Gastroesophageal sphincter (tissue), 3 donors: ENCODE data around the gene COPS4.
"Not testable (repeated sequence)": the region's sequence is repeated elsewhere in the genome, so short reads cannot be mapped to it uniquely, and the experiment has no call there.

Experiments
- POLR2A ChIP-seq, 2 donors: fragments of 450-650 bp; IDR thresholded peaks; one replicate each; pipeline ENCODE4 v1.6.1; 2017; ENCODE audit warnings: antibody characterized with exemption in 2 of 2, mild to moderate bottlenecking in 2 of 2, moderate library complexity in 1 of 2
- POLR2AphosphoS5 ChIP-seq: sonication (generic); formaldehyde crosslinking; IDR thresholded peaks from one replicate; pipeline ENCODE4 v1.6.1; 2017; ENCODE audit warnings: antibody characterized with exemption
- TF ChIP-seq, protein P1 (sequence below), 4 experiments: fragments of 200-600 bp in 2 of 4; fragments of 450-650 bp in 2 of 4; sonication (generic) in 1 of 4; IDR thresholded peaks; one replicate each; pipeline ENCODE4 v1.5.1; 2017 to 2019; ENCODE audit warnings: antibody characterized with exemption in 4 of 4, mild to moderate bottlenecking in 2 of 4, moderate library complexity in 2 of 4

DNA sequence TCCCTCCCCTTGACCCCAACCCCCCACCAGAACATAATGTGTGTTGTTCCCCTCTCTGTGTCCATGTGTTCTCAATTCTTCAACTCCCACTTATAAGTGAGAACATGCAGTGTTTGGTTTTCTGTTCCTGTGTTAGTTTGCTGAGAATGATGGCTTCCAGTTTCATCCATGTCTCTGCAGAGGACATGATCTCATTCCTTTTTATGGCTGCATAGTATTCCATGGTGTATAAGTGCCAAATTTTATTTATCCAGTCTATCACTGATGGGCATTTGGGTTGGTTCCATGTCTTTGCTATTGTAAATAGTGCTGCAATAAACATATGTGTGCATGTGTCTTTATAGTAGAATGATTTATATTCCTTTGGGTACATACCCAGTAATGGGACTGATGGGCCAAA is 47.5 kb upstream of the COPS4 start:
- TF ChIP-seq, protein P1, sequence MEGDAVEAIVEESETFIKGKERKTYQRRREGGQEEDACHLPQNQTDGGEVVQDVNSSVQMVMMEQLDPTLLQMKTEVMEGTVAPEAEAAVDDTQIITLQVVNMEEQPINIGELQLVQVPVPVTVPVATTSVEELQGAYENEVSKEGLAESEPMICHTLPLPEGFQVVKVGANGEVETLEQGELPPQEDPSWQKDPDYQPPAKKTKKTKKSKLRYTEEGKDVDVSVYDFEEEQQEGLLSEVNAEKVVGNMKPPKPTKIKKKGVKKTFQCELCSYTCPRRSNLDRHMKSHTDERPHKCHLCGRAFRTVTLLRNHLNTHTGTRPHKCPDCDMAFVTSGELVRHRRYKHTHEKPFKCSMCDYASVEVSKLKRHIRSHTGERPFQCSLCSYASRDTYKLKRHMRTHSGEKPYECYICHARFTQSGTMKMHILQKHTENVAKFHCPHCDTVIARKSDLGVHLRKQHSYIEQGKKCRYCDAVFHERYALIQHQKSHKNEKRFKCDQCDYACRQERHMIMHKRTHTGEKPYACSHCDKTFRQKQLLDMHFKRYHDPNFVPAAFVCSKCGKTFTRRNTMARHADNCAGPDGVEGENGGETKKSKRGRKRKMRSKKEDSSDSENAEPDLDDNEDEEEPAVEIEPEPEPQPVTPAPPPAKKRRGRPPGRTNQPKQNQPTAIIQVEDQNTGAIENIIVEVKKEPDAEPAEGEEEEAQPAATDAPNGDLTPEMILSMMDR (IDR thresholded peaks at IDR 0.05): not testable (repeated sequence)
- TF ChIP-seq POLR2AphosphoS5; POLR2A (IDR thresholded peaks at IDR 0.05): not testable (repeated sequence)
